ENCODE measurements around the gene NT5DC1.
"Not testable (repeated sequence)": the region's sequence is repeated elsewhere in the genome, so short reads cannot be mapped to it uniquely, and the experiment has no call there.

NT5DC1 gene

GRCh38 chr6:116280161-116280932 is 179.7 kb downstream of the NT5DC1 start:
- peak in 1 of 2 experiments; percentile 60 for DNase-seq

- DNase-seq: no peak
Measured at GRCh38 chr6:116280933-116281316, 180.3 kb downstream of the NT5DC1 start.

GRCh38 chr6:116282698-116283097 is 182.0 kb downstream of the NT5DC1 start:
- DNase-seq: no peak

GRCh38 chr6:116283191-116283590 is 182.5 kb downstream of the NT5DC1 start:
- no peak for DNase-seq

- DNase-seq: not testable (repeated sequence)
Measured at GRCh38 chr6:116284984-116285383, 184.3 kb downstream of the NT5DC1 start.

GRCh38 chr6:116286773-116287358 is 186.2 kb downstream of the NT5DC1 start:
- no peak for DNase-seq

- DNase-seq: peak in 1 of 2 experiments; percentile 60
Measured at GRCh38 chr6:116287689-116288282, 187.1 kb downstream of the NT5DC1 start.

- no peak for DNase-seq
Measured at GRCh38 chr6:116289876-116290275, 189.2 kb downstream of the NT5DC1 start.

- DNase-seq: no peak
Measured at GRCh38 chr6:116290799-116291198, 190.1 kb downstream of the NT5DC1 start.

GRCh38 chr6:116291701-116292396 is 191.2 kb downstream of the NT5DC1 start:
- DNase-seq: no peak

GRCh38 chr6:116292553-116292952 is 191.9 kb downstream of the NT5DC1 start:
- no peak for DNase-seq

GRCh38 chr6:116298273-116298672 is 197.6 kb downstream of the NT5DC1 start:
- DNase-seq: no peak

GRCh38 chr6:116298973-116299372 is 198.3 kb downstream of the NT5DC1 start:
- no peak for DNase-seq
